Activated CD8-positive, alpha-beta memory T cell treated with anti-CD3 and anti-CD28 coated beads for 36 hours (primary cell): ENCODE measurements around the gene LRRC31. TPM values are rescaled to one million over a fixed set of nuclear protein-coding genes. Genes with fewer than 3 reads are reported as not detected.

ENCODE experiments used
- CTCF ChIA-PET: fragments of 350-600 bp; sonication (Branson Sonifier 250); formaldehyde crosslinking; loops from one replicate; lab custom pipeline; 2021; ENCODE audit warnings: antibody characterized with exemption; lab: Charles Lee
- POLR2A ChIA-PET: fragments of 350-600 bp; sonication (Branson Sonifier 250); formaldehyde crosslinking; loops from one replicate; lab custom pipeline; 2021; ENCODE audit warnings: antibody characterized with exemption; lab: Charles Lee
- total RNA-seq, 2 experiments: library from RNA; stranded (reverse); gene quantifications; one replicate each; pipeline ENCODE4 v1.2.3, GENCODE V29; 2021

Gene LRRC31
- not detected for total RNA-seq

GRCh38 chr3:169869484-169870220 lies at the start of gene LRRC31:
Gene LRRC31, minus strand, starts transcription at chr3:169869935. Its CDS starts 128 bp downstream, at chr3:169869807.
- POLR2A ChIA-PET, result no interaction called here
- CTCF ChIA-PET, result no interaction called here

- ChIA-PET CTCF (no interaction called here), POLR2A (no interaction called here)
These were observed 44.6 kb upstream of the LRRC31 start for GRCh38 chr3:169914321-169914720.

GRCh38 chr3:169913323-169913722 lies 43.6 kb upstream of the LRRC31 start:
- ChIA-PET POLR2A (no interaction called here), CTCF (no interaction called here)

- ChIA-PET CTCF (no interaction called here), POLR2A (no interaction called here)
These were observed 41.5 kb upstream of the LRRC31 start, which contains the start of gene SAMD7 for GRCh38 chr3:169911272-169911671. Gene SAMD7, plus strand, starts transcription at chr3:169911572. Its CDS starts 7,927 bp downstream, at chr3:169919499.

GRCh38 chr3:169907944-169908343 lies 38.2 kb upstream of the LRRC31 start:
- CTCF ChIA-PET, result no interaction called here
- POLR2A ChIA-PET, result no interaction called here

GRCh38 chr3:169907476-169907875 lies 37.7 kb upstream of the LRRC31 start:
- ChIA-PET CTCF (no interaction called here), POLR2A (no interaction called here)

GRCh38 chr3:169905404-169905803 lies 35.7 kb upstream of the LRRC31 start:
- POLR2A ChIA-PET, result no interaction called here
- CTCF ChIA-PET, result no interaction called here

- ChIA-PET POLR2A (no interaction called here), CTCF (no interaction called here)
These were observed 31.7 kb upstream of the LRRC31 start for GRCh38 chr3:169901453-169901852.

GRCh38 chr3:169897284-169897683 lies 27.5 kb upstream of the LRRC31 start:
- ChIA-PET POLR2A (no interaction called here), CTCF (no interaction called here)

GRCh38 chr3:169895072-169895471 lies 25.3 kb upstream of the LRRC31 start:
- ChIA-PET POLR2A (no interaction called here), CTCF (no interaction called here)

GRCh38 chr3:169894110-169894509 lies 24.4 kb upstream of the LRRC31 start:
- CTCF ChIA-PET, result interaction anchor here (0.7 kb wide), 1 partner anchor 72 kb away, joined by 3 read pairs; no protein-coding TSS in a partner anchor
- POLR2A ChIA-PET, result no interaction called here

- POLR2A ChIA-PET, result no interaction called here
- CTCF ChIA-PET, result interaction anchor here (0.6 kb wide), 1 partner anchor 120 kb away, joined by 3 read pairs; no protein-coding TSS in a partner anchor
These were observed 22.2 kb upstream of the LRRC31 start for GRCh38 chr3:169891886-169892285.

GRCh38 chr3:169886671-169887070 lies 16.9 kb upstream of the LRRC31 start:
- CTCF ChIA-PET, result no interaction called here
- POLR2A ChIA-PET, result no interaction called here

- ChIA-PET POLR2A (interaction anchor here (0.5 kb wide), 1 partner anchor 9 kb away, joined by 8 read pairs; no protein-coding TSS in a partner anchor), CTCF (no interaction called here)
These were observed 11.0 kb upstream of the LRRC31 start for GRCh38 chr3:169880576-169881250.

- ChIA-PET POLR2A (interaction anchor here (0.5 kb wide), 1 partner anchor 10 kb away, joined by 8 read pairs; no protein-coding TSS in a partner anchor), CTCF (no interaction called here)
These were observed 10.3 kb upstream of the LRRC31 start for GRCh38 chr3:169879845-169880575.

GRCh38 chr3:169879013-169879557 lies 9.3 kb upstream of the LRRC31 start:
- ChIA-PET CTCF (no interaction called here), POLR2A (no interaction called here)

- CTCF ChIA-PET, result interaction anchor here (1.9 kb wide), 1 partner anchor 9 kb away, joined by 5 read pairs; no protein-coding TSS in a partner anchor
- POLR2A ChIA-PET, result no interaction called here
These were observed 1.6 kb upstream of the LRRC31 start for GRCh38 chr3:169871129-169871886.

- ChIA-PET CTCF (no interaction called here), POLR2A (no interaction called here)
These were observed 1.4 kb downstream of the LRRC31 start for GRCh38 chr3:169868369-169868768.
